Measurements from ENCODE around the gene SEC31B.

SEC31B gene

GRCh38 chr10:100446130-100446761 is 73.4 kb downstream of the SEC31B start:
- no peak for DNase-seq (ENCODE audit: low read depth)

GRCh38 chr10:100442548-100442947 is 77.1 kb downstream of the SEC31B start:
- DNase-seq (ENCODE audit: low read depth) = no peak

GRCh38 chr10:100438674-100439315 is 80.9 kb downstream of the SEC31B start:
- no peak for DNase-seq (ENCODE audit: low read depth)
